ENCODE results near the gene WDR20.

DNA sequence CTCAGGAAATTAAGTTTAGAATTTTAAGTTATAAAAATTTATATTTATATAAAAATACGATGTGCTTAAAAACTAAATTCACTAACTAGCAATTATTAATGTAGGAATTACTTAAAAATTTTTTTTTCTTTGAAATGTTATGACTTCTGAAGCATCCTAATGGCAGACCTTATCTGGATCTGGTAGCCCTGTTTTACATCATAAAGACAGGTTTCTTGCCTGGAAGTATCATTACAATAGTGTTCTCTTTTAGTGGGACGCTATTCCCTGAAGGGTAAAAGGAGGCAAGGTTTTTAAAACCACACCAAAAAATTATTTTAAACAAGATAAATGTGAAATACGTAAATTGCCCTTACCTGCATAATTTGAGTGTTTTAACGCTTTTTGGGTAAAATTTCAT, 2.1 kb downstream of the WDR20 start:
- TF ChIP-seq, protein P1, sequence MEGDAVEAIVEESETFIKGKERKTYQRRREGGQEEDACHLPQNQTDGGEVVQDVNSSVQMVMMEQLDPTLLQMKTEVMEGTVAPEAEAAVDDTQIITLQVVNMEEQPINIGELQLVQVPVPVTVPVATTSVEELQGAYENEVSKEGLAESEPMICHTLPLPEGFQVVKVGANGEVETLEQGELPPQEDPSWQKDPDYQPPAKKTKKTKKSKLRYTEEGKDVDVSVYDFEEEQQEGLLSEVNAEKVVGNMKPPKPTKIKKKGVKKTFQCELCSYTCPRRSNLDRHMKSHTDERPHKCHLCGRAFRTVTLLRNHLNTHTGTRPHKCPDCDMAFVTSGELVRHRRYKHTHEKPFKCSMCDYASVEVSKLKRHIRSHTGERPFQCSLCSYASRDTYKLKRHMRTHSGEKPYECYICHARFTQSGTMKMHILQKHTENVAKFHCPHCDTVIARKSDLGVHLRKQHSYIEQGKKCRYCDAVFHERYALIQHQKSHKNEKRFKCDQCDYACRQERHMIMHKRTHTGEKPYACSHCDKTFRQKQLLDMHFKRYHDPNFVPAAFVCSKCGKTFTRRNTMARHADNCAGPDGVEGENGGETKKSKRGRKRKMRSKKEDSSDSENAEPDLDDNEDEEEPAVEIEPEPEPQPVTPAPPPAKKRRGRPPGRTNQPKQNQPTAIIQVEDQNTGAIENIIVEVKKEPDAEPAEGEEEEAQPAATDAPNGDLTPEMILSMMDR (IDR thresholded peaks at IDR 0.05; ENCODE audit: extremely low read depth in 1 of 2, insufficient read depth in 1 of 2, low read depth in 1 of 2, low read length in 2 of 2) = no peak
- TF ChIP-seq POLR2AphosphoS5 (IDR thresholded peaks at IDR 0.05; ENCODE audit: insufficient read depth, low read depth, low read length) (no peak), POLR2A (IDR thresholded peaks at IDR 0.05; ENCODE audit: low read depth, low read length) (no peak), EZH2 (IDR thresholded peaks at IDR 0.05; ENCODE audit: borderline replicate concordance, low read depth, low read length, severe bottlenecking) (no peak), FOS (IDR thresholded peaks at IDR 0.05; ENCODE audit: borderline replicate concordance, insufficient read depth, low read length) (no peak)
- TF ChIP-seq, protein P2, sequence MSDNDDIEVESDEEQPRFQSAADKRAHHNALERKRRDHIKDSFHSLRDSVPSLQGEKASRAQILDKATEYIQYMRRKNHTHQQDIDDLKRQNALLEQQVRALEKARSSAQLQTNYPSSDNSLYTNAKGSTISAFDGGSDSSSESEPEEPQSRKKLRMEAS (IDR thresholded peaks at IDR 0.05; ENCODE audit: insufficient read depth, insufficient read length) = no peak
